GM12872 (cell line): Measurements from ENCODE around the gene MANBA.

Experiments used
- TF ChIP-seq, protein P1 (sequence below): IDR thresholded peaks from 3 replicates; pipeline ENCODE4 v1.5.1; 2011; ENCODE audit warnings: low read depth, mild to moderate bottlenecking, low read length, moderate library complexity; ENCODE audit not compliant: insufficient read depth

Gene MANBA

DNA sequence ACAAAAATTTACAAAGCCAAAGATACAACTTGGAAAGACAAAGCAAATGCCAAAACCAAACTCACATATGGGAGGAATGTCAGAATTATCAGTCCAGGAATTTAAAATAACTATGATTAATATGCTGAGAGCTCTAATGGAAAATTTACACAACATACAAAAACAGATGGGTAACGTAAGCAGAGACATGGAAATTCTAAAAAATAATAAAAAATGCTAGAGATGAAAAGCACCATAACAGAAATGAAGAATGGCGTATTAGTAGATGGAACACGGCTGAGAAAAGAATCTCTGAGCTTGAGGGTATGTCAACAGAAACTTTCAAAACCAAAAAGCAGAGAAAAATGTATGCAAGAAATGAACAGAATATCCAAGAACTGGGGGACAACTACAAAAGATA is 4.1 kb upstream of the MANBA start:
- TF ChIP-seq, protein P1, sequence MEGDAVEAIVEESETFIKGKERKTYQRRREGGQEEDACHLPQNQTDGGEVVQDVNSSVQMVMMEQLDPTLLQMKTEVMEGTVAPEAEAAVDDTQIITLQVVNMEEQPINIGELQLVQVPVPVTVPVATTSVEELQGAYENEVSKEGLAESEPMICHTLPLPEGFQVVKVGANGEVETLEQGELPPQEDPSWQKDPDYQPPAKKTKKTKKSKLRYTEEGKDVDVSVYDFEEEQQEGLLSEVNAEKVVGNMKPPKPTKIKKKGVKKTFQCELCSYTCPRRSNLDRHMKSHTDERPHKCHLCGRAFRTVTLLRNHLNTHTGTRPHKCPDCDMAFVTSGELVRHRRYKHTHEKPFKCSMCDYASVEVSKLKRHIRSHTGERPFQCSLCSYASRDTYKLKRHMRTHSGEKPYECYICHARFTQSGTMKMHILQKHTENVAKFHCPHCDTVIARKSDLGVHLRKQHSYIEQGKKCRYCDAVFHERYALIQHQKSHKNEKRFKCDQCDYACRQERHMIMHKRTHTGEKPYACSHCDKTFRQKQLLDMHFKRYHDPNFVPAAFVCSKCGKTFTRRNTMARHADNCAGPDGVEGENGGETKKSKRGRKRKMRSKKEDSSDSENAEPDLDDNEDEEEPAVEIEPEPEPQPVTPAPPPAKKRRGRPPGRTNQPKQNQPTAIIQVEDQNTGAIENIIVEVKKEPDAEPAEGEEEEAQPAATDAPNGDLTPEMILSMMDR: no peak

GRCh38 chr4:102761906-102762305 is 1.1 kb upstream of the MANBA start:
- TF ChIP-seq, protein P1: no peak

GRCh38 chr4:102761296-102761701 is 531 bp upstream of the MANBA start:
- TF ChIP-seq, protein P1: no peak

GRCh38 chr4:102759831-102760644 is 730 bp downstream of the MANBA start:
- TF ChIP-seq, protein P1: no peak

- TF ChIP-seq, protein P1: no peak
Observed at GRCh38 chr4:102758241-102759160, 2.3 kb downstream of the MANBA start.

- TF ChIP-seq, protein P1: no peak
Observed at GRCh38 chr4:102757681-102758080, 3.1 kb downstream of the MANBA start.

DNA sequence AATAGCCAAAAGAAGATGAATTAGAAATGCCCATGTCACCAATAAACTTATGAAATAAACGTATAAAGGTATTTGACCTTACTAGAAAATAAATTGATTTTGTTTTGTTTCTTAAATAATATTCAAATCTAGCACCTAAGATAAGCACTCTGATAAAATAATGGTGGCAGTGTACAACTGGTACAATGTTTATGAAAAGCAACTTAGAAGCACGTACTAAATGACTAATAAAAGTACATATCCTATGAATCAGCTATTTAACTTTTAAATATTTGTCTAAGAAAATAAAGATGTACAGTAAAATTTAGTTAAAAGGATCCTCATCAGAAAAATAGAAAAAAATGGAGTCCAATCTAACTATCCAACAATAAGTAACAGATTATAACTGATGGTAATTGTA is 6.7 kb downstream of the MANBA start:
- TF ChIP-seq, protein P1: no peak
